HepG2 (cell line): Measurements from ENCODE around the gene HCFC1R1. TPM values are rescaled to one million over a fixed set of nuclear protein-coding genes. Genes with fewer than 3 reads are reported as not detected.
A peak's percentile ranks its signal among the peaks of the same experiment; 100 is the strongest.

Experiments
- AHR ChIP-seq: IDR thresholded peaks from 2 replicates; pipeline ENCODE4 v1.6.1; 2018; ENCODE audit warnings: missing genetic modification reagents, missing compliant biosample characterization
- CCAR2 ChIP-seq: fragments of 200-400 bp; formaldehyde crosslinking; optimal IDR thresholded peaks from 2 replicates; pipeline ENCODE3; 2018; ENCODE audit warnings: low read depth, mild to moderate bottlenecking, low read length, moderate library complexity
- EEA1 ChIP-seq: sonication (generic); formaldehyde crosslinking; IDR thresholded peaks from 2 replicates; pipeline ENCODE4 v1.5.1; 2020; ENCODE audit warnings: mild to moderate bottlenecking, missing genetic modification reagents, borderline replicate concordance
- ERF ChIP-seq: IDR thresholded peaks from 2 replicates; pipeline ENCODE4 v1.6.1; 2018; ENCODE audit warnings: missing biosample characterization, missing genetic modification reagents
- MLLT10 ChIP-seq: sonication (generic); formaldehyde crosslinking; IDR thresholded peaks from 2 replicates; pipeline ENCODE4 v1.4.0; 2020; ENCODE audit warnings: missing genetic modification reagents
- NRL ChIP-seq: sonication (generic); formaldehyde crosslinking; IDR thresholded peaks from 2 replicates; pipeline ENCODE4 v1.5.0; 2020; ENCODE audit warnings: missing genetic modification reagents, mild to moderate bottlenecking, moderate library complexity, borderline replicate concordance
- REL ChIP-seq: sonication (generic); formaldehyde crosslinking; conservative IDR thresholded peaks from 2 replicates; pipeline ENCODE4 v1.8.0; 2022; ENCODE audit warnings: mild to moderate bottlenecking, missing genetic modification reagents, moderate library complexity
- SNRNP70 ChIP-seq: fragments of 200-400 bp; formaldehyde crosslinking; IDR thresholded peaks from 2 replicates; pipeline ENCODE4 v1.6.1; 2017; ENCODE audit warnings: mild to moderate bottlenecking, low read depth, low read length, moderate library complexity
- ZBTB8A ChIP-seq: sonication (generic); formaldehyde crosslinking; IDR thresholded peaks from 2 replicates; pipeline ENCODE4 v1.4.0; 2020; ENCODE audit warnings: mild to moderate bottlenecking, low read depth, missing genetic modification reagents, borderline replicate concordance
- ZNF180 ChIP-seq: sonication (generic); formaldehyde crosslinking; IDR thresholded peaks from 2 replicates; pipeline ENCODE4 v1.4.0; 2020; ENCODE audit warnings: low read depth, missing genetic modification reagents, borderline replicate concordance
- ZNF543 ChIP-seq: sonication (generic); formaldehyde crosslinking; IDR thresholded peaks from 2 replicates; pipeline ENCODE4 v1.4.0; 2020; ENCODE audit warnings: mild to moderate bottlenecking, missing genetic modification reagents
- ZNF564 ChIP-seq: sonication (generic); formaldehyde crosslinking; IDR thresholded peaks from 2 replicates; pipeline ENCODE4 v1.8.1; 2023; ENCODE audit warnings: mild to moderate bottlenecking, missing genetic modification reagents
- ZNF768 ChIP-seq: sonication (generic); formaldehyde crosslinking; IDR thresholded peaks from 2 replicates; pipeline ENCODE4 v1.4.0; 2020; ENCODE audit warnings: missing genetic modification reagents
- polyA plus RNA-seq, 8 experiments: library from polyadenylated mRNA; depleted of rRNA in 3 of 8; stranded (reverse) in 7 of 8; unstranded in 1 of 8; fragments of >200 nt; fragmentation: Illumina TruSeq in 4 of 8; extraction: Trizol in 4 of 8; gene quantifications; 2 replicates each; pipeline versions ENCODE4 v1.2.1 to v1.2.3, GENCODE V29; 2011 to 2016; ENCODE audit warnings: low read depth in 4 of 8, missing spikeins in 1 of 8, mixed read lengths in 1 of 8; ENCODE audit not compliant: insufficient read depth in 1 of 8
- total RNA-seq, 5 experiments: library from RNA; depleted of rRNA; stranded (reverse); fragments of >200 nt; fragmentation: Illumina TruSeq; extraction: Trizol; gene quantifications; 2 replicates each; pipeline ENCODE4 v1.2.3, GENCODE V29; 2016; ENCODE audit warnings: low read depth in 1 of 5
- TF ChIP-seq, protein P1 (sequence below): sonication (generic); formaldehyde crosslinking; IDR thresholded peaks from 2 replicates; pipeline ENCODE4 v1.5.0; 2020; ENCODE audit warnings: missing genetic modification reagents, mild to moderate bottlenecking, borderline replicate concordance
- TF ChIP-seq, protein P2 (sequence below): IDR thresholded peaks from 2 replicates; pipeline ENCODE4 v1.6.1; 2016; ENCODE audit warnings: low read depth, control low read depth
- TF ChIP-seq, protein P3 (sequence below): sonication (generic); formaldehyde crosslinking; IDR thresholded peaks from 2 replicates; pipeline ENCODE4 v1.8.1; 2023; ENCODE audit warnings: missing genetic modification reagents, mild to moderate bottlenecking, borderline replicate concordance
- TF ChIP-seq, protein P4 (sequence below): IDR thresholded peaks from 2 replicates; pipeline ENCODE4 v1.6.1; 2018; ENCODE audit warnings: missing genetic modification reagents, mild to moderate bottlenecking, missing compliant biosample characterization
- TF ChIP-seq, protein P5 (sequence below): sonication (generic); formaldehyde crosslinking; IDR thresholded peaks from 2 replicates; pipeline ENCODE4 v1.5.0; 2020; ENCODE audit warnings: missing genetic modification reagents
- TF ChIP-seq, protein P6 (sequence below): sonication (generic); formaldehyde crosslinking; IDR thresholded peaks from 2 replicates; pipeline ENCODE4 v1.4.0; 2020; ENCODE audit warnings: missing genetic modification reagents, borderline replicate concordance

Gene HCFC1R1
- total and polyA plus RNA-seq, 2 of the 13 experiments (the other 11 are each of a cell fraction or from before 2014, with no cell fraction given): 13.8 to 16.1 TPM

DNA sequence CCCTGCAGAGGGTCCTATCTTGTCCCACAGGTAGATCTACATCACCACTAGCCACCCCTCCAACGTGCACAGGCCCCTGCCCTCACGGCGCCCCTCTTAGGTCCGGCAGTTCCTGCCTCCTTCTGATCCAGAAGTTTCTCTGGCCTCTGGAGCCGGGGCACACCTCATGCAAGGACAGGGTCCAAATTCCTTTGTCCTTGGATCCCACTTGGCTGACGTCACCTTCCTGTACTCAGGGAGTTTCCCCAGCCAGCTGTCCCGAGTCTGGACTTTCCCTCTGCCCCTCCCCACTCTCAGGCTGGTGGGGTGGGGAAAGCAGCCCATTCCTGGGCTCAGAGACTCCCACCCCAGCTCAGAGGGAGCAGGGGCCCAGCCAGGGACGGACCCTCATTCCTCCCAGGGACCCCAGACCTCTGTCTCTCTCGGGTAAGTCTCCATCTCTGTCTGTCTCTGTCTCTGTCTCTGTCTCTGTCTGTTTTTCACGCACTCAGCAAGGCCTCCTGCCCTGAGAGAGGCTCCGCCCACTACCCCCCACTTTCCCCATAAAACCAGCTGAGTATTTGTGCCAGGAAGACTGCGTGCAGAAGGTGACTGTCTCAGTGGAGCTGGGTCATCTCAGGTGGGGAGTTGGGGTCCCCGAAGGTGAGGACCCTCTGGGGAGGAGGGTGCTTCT is 41.5 kb upstream of the HCFC1R1 start, which contains the start of gene IL32 (continued):
- TF ChIP-seq ZBTB8A (CRISPR knock-in tag) (no peak; the same call in 1 of the 2 replicates), ZNF768 (CRISPR knock-in tag) (peak; percentile 59; the same call in 1 of the 2 replicates), NRL (CRISPR knock-in tag) (no peak), MLLT10 (no peak), ZNF564 (CRISPR knock-in tag) (0 out of 2 replicates have a peak, but pooled peaks have one; percentile 57), ZNF180 (CRISPR knock-in tag) (no peak), SNRNP70 (no peak), ERF (peak; percentile 83), EEA1 (CRISPR knock-in tag) (peak; percentile 59; the same call in 1 of the 2 replicates), CCAR2 (no peak), ZNF543 (CRISPR knock-in tag) (no peak), REL (no peak; the same call in 1 of the 2 replicates), AHR (no peak)
- TF ChIP-seq, protein P1, sequence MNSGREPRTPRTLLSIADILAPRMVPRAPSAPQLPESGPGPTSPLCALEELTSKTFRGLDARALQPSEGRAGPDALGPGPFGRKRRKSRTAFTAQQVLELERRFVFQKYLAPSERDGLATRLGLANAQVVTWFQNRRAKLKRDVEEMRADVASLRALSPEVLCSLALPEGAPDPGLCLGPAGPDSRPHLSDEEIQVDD (CRISPR knock-in tag): no peak
- TF ChIP-seq, protein P2, sequence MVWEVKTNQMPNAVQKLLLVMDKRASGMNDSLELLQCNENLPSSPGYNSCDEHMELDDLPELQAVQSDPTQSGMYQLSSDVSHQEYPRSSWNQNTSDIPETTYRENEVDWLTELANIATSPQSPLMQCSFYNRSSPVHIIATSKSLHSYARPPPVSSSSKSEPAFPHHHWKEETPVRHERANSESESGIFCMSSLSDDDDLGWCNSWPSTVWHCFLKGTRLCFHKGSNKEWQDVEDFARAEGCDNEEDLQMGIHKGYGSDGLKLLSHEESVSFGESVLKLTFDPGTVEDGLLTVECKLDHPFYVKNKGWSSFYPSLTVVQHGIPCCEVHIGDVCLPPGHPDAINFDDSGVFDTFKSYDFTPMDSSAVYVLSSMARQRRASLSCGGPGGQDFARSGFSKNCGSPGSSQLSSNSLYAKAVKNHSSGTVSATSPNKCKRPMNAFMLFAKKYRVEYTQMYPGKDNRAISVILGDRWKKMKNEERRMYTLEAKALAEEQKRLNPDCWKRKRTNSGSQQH (CRISPR knock-in tag): no peak
- TF ChIP-seq, protein P3, sequence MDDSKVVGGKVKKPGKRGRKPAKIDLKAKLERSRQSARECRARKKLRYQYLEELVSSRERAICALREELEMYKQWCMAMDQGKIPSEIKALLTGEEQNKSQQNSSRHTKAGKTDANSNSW (CRISPR knock-in tag): no peak; the same call in 1 of the 2 replicates
- TF ChIP-seq, protein P4, sequence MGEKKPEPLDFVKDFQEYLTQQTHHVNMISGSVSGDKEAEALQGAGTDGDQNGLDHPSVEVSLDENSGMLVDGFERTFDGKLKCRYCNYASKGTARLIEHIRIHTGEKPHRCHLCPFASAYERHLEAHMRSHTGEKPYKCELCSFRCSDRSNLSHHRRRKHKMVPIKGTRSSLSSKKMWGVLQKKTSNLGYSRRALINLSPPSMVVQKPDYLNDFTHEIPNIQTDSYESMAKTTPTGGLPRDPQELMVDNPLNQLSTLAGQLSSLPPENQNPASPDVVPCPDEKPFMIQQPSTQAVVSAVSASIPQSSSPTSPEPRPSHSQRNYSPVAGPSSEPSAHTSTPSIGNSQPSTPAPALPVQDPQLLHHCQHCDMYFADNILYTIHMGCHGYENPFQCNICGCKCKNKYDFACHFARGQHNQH (CRISPR knock-in tag): peak; percentile 59
- TF ChIP-seq, protein P5, sequence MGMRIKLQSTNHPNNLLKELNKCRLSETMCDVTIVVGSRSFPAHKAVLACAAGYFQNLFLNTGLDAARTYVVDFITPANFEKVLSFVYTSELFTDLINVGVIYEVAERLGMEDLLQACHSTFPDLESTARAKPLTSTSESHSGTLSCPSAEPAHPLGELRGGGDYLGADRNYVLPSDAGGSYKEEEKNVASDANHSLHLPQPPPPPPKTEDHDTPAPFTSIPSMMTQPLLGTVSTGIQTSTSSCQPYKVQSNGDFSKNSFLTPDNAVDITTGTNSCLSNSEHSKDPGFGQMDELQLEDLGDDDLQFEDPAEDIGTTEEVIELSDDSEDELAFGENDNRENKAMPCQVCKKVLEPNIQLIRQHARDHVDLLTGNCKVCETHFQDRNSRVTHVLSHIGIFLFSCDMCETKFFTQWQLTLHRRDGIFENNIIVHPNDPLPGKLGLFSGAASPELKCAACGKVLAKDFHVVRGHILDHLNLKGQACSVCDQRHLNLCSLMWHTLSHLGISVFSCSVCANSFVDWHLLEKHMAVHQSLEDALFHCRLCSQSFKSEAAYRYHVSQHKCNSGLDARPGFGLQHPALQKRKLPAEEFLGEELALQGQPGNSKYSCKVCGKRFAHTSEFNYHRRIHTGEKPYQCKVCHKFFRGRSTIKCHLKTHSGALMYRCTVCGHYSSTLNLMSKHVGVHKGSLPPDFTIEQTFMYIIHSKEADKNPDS (CRISPR knock-in tag): peak; percentile 43; the same call in 1 of the 2 replicates
- TF ChIP-seq, protein P6, sequence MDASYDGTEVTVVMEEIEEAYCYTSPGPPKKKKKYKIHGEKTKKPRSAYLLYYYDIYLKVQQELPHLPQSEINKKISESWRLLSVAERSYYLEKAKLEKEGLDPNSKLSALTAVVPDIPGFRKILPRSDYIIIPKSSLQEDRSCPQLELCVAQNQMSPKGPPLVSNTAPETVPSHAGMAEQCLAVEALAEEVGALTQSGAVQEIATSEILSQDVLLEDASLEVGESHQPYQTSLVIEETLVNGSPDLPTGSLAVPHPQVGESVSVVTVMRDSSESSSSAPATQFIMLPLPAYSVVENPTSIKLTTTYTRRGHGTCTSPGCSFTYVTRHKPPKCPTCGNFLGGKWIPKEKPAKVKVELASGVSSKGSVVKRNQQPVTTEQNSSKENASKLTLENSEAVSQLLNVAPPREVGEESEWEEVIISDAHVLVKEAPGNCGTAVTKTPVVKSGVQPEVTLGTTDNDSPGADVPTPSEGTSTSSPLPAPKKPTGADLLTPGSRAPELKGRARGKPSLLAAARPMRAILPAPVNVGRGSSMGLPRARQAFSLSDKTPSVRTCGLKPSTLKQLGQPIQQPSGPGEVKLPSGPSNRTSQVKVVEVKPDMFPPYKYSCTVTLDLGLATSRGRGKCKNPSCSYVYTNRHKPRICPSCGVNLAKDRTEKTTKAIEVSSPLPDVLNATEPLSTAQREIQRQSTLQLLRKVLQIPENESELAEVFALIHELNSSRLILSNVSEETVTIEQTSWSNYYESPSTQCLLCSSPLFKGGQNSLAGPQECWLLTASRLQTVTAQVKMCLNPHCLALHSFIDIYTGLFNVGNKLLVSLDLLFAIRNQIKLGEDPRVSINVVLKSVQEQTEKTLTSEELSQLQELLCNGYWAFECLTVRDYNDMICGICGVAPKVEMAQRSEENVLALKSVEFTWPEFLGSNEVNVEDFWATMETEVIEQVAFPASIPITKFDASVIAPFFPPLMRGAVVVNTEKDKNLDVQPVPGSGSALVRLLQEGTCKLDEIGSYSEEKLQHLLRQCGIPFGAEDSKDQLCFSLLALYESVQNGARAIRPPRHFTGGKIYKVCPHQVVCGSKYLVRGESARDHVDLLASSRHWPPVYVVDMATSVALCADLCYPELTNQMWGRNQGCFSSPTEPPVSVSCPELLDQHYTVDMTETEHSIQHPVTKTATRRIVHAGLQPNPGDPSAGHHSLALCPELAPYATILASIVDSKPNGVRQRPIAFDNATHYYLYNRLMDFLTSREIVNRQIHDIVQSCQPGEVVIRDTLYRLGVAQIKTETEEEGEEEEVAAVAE (CRISPR knock-in tag): peak; percentile 33
